Stimulated activated CD4-positive, alpha-beta T cell treated with anti-CD3 and anti-CD28 coated beads, Interleukin-1b, Interleukin-23, amount 100 ng/mL, for 1 hour (primary cell): ENCODE measurements around the gene RAI1.

Source experiments
- DNase-seq, 2 donors: peaks; one replicate each; pipeline ENCODE4 v3.0.0-alpha.2; 2020; ENCODE audit warnings: low read depth in 2 of 2

The RAI1 gene

DNA sequence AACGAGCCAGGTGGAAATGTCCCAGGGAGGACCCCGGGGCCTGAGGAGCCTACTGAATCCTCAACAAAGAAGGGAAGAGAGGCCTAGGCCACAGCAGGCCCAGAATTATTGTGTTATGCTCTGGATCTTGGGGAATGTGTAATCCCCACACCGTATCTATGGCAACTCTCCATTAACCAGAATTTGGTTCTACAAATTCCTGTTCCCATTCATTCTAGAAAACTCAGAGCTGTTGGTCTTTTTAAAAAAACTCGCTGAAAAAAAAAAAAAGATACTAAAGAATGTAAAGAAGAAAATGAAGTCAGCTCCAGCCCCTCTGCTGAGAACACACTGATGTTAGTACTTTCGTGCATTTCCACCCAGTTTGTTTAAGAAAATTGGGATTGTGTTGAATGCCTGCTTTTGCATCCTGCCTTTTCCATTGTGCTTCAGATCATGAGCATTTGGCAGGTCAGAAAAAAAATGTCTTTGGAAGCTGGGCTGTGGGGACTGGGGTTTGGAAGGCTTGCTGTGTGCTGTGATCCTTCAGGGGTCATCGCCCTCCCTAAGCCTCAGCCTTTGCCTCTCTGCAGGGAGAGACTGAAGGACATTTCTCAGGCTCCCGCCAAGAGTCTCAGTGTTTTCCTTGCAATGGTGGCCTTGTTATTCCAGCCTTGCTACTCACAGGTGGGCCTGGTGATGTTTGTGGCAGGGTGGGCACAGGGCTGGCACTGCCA lies 86.1 kb downstream of the RAI1 start:
- no peak for DNase-seq

DNA sequence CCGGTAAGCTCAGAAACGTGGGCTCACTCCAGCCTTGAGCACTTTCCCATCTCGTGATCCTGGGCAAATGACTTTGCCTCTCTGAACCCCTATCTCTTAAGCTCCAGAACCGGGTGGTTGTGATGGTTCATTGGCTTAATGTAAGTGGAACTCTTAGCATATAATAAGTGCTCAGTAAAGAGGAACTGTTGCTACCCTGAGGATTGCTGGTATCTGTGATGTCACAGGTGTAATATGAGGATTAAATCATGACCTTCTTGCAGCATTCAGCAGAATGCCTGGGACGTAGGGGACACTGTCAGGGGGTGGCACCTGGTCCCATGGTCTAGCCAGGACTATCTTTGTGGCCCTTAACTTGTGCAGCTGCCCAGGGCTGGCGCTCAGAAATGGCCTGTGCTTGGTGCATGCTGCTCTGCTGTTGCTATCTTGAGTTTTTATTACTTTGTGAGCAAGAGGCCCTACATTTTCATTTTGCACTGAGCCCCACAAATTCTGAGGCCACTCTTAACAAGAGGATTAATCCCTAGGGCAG lies 86.7 kb downstream of the RAI1 start:
- DNase-seq = no peak

DNA sequence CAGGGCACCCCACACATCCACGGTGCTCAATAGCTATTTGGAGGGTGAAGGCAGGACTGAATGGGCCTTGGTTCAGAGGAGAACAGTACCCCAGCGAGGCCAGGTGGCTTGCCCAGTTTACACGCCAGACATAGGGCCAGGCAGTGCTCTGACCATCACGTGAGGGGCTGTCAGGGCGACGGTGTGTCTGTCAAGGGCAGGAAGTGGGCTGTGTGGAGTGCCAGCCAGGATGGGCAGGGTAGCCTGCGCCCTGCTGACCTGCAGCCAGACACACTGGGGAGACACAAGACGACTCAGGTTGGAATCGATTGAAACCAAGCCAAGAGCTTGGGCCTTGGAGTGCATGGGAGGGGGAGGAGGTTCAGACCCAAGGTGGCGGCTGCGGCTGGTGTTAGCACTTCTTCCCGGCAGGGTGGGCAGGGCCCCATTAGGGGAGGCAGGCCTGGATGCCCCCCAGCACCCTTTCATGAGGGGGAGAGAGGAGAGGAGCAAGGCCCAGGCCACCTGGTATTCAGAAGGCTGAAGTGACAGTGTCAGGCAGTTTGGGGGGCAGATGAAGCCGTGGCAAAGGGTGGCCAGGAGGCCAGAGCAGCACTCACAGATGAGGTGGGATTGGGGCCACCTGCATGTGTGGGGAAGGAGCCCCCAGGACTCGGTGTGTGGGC lies 87.3 kb downstream of the RAI1 start:
- DNase-seq = no peak

DNA sequence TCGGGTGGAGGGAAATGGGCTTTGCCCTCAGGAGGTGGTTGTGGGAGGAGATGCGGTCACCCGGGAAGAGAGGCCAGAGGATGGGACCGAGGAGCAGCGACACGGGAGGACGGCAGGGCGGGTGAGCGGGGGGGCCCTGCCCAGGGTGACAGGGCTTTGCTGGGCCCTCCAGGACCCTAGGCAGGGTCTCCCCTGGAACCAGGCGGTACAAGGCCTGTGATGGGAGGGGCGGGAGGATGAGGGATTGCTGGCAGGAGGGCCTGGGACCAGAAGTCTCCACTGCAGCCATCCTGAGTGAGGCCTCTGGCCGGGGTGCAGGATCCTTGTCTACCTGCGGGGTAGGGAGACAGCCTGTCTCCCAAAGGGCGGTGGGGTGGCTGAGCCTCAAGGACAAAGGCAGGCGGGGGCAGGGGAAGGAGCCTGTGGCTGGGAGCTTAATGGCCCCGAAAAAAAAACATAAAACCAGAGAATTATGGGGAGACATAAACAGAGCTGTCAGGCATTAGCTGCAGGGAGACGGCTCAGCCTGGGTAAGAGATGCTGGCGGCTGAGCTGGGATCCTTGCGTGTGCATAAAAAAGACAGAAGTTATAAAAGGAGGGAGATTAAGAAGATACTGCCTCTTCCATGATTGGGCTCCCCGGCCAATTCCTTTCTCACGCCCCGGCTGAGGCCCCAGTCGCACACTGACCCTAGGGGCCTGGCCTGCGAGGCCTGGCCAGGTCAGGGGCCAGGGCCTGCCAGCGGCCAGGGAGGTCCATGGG lies 88.8 kb downstream of the RAI1 start:
- no peak for DNase-seq

DNA sequence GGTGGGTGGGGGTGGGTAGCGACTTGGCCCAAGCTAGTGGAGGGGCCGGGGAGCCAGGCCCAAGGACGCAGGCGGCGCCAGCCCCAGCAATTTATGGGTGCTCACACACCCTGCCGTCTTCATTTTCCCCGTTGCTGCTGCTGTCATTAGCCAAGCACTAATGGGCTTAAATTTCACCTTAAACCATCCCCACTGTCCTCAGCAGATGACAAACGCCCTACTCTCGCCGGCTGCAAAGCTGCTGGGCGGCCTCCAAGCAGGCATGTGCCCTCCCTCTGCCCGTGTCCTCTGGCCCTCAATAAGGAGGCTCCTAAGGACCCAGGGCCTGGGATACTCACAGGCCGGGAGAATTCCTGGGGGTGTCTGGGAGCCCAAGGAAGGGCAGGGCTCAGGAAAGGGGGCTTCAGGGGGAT lies 89.4 kb downstream of the RAI1 start:
- no peak for DNase-seq

DNA sequence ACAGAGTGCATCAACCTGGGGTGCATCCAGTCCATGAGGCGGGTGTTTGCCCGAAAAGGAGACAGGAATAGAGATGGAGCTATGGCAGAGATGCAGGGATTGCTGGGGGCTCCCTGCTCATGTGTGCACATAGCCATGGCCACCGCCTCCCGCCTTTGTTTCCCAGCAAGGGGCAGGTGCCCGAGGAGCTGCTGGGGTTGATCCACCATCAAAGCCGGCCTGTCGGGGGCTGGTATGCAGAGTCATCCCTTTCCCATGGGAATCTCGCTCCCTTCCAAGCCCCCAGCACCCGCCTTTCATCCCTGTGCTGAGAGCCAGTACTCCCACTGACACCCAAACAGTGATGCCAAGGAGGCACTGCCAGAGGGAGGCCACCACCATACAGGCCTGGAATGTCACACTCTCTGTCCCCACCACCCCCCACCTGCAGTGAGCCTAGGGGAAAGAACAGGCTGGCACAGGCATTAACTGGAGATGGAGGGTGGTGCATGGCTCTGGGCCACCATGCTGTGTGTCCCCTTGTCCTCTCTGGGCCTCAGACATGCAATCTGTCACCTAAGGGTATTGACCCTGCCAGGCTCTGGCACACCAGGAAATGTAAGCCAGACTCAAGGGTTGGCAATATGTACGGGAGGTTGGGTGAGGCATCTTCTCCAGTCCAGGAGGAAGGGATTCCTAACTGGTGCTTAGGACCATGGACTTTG lies 90.4 kb downstream of the RAI1 start:
- no peak for DNase-seq

DNA sequence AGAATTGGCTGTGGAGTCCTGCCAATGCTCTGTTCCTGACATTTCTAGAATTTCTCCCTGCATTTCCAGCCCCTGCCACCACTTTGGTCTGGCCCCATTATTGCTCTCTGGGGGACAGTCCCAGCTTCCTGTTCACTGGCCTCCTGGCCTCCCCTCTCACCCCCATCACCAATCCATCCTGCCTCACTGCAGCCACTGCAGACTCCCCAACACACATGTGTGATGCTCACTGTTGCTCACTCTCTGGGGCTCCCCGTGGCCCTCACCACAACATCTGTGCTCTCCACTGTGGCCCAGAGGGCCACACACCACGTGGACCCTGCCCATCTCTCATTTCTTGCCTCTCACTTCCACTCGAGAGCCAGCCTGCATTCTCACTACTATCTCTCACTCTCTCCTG lies 91.0 kb downstream of the RAI1 start:
- DNase-seq = no peak

DNA sequence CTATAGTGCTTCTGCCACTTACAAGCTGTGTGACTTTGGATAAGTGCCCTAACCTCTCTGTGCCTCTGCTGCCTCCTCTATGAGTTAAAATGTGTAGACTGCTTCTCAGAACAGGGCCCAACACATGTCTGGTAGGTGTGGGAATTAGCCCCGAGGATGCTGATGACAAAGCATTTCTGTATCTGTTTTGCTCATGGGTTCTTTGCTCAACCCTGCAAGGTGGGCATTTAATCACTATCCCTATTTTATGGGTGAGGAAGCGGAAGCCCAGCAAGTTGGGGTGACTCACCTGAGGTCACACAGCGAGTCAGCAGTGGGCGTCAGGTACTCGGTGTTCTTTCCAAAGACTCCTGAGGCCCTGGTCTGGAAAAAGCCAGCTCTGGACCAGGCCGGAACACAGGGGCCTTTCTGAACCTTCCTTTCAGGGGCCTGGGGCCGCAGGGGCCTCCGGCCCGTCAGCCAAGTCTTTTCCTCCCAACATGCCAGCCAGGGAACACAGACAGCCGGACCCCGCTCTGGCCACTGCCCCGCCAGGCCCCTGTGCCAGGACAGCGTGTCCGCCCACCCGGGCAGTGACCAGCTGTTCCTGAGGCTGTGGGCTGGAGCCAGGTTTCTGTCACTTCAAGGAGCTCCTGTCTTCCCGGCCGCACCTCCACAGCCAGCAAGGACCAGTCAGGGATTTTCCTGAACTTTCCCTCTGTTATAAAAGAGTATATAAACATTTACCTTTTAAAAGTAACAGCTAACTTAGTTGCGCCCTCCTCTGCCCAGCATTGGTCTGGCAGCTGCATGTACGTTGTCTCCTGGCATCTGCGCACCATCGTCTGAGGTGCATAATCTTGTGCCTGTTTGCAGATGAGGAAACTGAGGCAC lies 93.0 kb downstream of the RAI1 start:
- DNase-seq = no peak

DNA sequence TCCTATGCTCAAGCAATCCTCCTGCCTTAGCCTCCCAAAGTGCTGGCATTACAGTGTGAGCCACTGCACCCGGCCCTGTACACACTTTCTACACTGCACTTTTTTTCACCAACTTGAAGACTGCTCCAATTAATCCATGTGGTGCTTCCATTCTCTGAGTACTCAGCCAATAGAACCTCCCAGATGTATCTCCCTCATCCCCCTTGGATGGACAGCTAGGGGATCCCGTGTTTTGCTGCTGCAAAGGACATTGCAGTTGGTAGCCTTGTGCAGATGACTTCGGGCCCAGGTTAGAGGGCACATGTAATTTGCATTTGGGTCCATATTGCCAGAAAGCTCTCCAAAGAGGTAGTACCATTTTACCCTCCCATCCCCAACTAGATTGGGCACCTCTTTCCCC lies 95.6 kb downstream of the RAI1 start:
- DNase-seq = no peak

DNA sequence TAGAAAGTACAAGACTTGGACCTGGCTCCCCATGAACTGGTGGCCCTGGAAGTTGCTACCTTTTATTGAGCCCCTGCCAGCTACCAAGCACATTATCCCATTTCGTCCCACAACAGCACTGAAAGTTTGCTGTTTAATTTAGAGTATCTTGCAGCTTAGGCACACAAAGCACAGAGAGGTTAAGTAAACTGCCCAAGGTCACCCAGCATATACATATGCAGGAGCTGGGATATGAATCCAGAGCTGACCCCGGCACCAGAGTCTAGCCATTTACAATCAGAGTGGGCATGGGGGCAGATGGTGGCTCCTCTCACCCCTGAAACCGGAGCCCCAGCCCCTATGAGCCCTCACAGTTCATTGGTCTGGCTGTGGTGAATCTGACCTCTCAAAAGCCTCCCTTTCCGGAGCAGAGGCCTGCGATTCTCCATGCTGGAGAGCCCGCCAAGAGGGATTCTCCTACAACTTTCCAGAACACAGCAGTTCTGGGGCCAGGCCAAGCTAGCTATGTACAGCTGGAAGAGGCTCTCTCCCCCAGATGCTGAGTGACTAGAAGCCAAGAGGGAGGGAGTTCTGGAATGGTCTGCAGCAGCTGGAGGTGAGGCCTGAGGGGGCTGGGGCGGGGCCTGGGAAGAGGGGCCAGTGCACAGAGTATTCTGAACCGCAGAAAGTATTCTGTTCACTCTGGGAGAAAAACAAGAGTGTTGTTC lies 97.2 kb downstream of the RAI1 start:
- no peak for DNase-seq

DNA sequence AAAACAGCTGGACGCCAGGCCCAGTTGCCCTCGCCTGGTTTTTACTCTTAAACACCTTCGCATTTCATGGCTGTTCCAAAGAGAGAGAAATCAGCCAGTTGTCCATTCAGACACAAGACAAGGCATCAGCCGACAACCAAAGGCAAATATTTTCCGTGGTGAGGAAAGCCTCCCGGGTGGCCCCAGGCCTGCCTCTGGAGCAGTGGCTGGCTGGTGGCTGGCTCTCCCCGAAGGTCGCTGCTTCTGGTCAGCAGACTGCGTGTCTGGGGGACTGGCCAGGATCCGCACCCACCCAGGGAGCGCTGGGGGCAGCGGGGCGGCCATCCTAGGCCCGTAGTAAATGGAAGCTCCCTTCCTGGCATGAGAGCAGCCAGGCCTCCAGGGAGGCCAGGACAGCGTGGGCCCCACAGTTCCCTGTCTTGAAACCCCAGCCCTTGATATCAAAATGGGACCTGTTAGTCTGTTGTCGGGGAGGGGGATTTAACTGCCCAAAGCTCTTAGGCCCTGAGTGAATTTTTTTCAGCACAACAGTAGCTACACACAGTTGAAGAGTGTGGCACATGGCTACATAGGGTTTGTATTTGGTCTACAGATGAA lies 97.9 kb downstream of the RAI1 start:
- no peak for DNase-seq

DNA sequence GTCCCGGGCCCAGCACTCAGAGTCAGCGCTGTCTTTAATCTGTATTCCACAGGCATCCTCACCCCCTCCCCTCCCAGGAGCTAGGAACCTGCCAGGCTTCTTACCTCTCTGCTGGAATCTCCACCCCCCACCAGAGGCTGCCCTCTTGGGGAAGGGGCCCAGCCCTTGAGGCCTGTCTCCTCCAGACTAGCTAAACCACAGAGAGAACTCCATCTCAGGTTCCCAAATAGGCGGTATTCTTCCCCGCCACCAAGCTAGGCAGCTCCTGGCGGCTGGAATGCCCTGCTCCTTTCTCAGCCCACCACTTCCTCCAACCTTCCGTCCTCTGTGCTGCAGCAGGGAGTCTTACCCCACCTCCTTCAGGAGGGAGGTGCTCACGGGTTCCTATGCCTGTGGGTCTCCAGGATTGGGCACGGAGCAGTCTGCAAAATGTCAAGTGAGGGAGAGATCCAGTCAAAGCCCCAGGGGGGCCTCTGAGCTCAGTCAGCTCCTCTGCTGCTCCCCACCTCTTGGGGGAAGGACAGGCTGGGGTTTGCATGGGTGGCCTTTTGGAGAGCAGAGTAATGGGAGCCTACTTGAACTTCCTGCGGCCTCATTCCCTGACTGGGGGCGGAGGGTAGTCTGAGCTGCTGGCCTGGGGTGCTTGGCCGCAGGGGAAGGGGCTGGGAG lies 99.8 kb downstream of the RAI1 start:
- no peak for DNase-seq

DNA sequence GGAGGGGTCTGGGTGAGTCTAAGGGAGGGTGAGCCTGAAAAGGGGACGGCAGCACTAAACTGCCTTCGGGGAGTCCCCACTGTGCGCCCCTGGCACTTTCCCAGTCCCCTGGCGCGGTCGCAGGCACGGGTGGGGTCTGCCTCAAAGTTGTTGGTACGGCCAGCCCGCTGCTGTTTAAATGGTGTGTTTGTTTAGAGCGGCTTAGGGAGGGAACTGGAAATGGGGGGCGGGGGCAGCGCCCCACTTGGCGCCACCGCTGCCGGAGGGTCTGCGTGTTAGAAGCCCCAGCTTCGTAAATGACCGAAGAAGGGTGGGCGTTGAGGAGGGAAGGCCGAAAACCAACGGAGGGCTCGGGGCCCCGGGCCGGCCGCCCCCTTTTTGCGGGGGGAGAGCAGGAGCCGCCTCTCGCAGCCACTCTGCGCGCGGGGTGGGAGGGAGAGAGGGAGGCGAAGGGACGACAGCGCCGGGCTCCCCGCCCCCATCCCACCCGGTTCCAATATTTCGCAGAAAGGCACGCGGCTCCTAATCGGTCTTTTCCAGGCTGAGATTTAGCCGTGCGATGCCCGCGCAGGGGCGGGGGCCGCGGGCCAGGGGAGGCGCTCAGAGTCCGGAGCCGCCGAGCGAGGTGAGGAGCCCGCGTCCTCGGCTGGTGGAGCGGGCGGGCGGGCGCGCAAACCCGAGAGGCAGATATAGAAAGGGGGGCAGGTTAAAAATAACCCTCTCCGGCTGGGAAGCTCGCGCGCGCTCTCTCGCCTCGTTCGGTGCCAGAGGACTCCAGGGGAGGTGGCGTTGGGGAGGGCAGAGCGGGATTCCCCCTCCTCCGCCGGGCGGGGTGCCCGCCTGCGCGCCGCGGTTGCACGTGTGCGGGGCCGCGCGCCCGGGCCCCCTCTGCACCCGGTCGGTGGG lies 100.6 kb downstream of the RAI1 start:
- no peak for DNase-seq

DNA sequence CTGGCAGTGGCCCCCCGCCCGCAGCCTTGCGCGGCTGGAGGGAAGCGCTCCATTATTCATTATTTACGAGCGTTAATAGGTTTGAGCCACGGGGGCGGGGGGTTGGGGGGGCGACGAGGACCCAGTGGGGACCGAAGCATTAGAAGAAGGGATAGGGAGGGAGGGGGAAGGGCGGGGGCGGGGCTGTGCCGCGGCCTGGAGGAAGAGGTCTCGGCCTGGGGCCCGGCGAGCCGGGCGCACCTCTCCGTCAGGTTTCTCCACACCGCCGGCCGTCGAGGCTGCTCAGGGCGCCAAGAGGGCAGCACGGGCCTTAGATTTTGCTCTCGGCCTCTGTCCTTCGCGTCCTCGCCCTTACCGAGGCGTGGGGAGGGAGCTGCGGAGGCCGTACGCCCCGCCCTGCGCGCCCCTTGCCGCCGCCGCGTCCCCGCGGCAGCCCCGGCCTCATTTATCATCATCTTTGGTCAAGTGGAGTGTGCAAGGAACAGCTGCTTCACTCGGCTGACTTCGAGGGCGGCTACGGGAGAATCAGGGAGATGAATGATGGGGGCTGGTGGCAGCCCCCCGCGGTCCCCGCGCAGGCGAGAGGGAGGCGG lies 101.4 kb downstream of the RAI1 start:
- DNase-seq = no peak

DNA sequence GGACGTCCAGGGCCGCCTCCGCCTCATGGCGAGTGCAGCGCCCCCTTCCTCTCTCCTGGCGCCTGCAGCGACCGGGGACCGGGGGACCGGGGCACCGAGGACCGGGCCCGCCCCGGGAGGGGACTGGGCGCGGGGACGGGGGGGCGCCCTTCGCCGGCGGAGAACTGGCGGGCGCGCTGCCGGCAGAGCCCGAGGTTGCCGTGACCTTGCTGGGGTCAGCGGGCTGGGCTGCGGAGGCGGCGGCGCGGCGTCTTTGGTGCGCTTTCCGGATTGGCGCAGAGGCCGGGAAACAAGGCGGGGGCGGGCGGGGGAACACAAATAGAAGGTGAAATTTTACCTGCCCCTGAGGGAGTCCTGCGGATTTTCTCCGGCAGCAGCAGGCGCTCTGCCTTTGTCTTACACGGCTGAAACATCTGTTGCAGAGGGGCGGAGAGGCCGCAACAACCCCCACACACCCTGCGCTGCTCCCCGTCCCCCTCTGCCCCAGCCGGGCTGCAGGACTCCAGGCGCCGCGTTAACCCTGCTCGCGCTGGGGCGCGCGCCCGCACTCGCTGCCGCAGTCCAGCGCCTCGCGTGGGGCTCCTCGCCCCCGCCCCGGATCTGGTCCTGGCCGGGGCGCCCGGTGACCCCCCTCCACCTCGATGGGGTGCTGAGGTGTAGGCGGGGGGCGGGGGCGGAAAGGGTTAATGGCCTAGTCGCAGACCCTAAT lies 102.0 kb downstream of the RAI1 start:
- DNase-seq = no peak

DNA sequence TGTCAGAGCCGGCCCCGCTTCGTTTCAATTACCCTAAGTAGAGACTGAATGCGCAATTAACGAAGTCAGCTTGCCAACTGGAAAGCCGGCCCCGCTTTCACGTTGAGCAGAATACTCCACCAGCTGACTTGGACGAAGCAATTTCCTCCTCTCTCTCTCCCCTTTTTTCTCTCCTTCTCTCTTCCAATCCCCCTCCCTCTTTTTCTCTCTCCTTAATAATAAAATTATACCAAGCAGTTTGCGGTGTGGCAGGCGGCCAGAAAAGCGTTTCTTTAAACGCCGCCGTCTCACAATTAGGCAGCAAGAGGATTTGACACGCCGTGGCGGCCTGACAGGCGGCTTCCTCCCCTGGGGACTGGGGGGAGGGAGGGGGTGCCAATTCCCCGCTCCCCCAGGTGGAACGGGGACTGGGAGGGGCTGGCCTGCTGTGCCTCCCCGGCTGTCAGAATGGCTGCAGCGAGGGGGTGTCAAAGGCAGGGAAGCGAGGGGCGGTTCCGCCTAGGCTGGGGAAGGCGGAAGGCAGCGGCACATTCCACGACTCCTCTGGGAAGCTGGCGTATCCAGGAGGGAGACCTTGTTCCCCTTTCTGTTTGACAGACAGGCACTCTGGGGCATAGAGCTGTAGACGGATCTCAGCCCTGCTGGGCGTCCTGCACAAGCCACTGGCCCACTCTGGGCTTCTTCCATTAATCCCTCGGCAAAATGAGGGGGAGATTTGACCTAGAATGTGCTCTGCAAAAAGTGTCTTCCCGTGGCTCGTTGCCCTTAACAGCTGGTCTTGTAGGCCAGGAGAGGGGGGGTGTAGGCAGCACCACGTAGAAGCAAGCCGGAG lies 102.8 kb downstream of the RAI1 start:
- no peak for DNase-seq
